HG02763 (cell line): Measurements from ENCODE around the gene GYG1.
"Not testable (repeated sequence)": the region's sequence is repeated elsewhere in the genome, so short reads cannot be mapped to it uniquely, and the experiment has no call there.

ENCODE experiments used
- ATAC-seq: cut with Tn5 transposase; IDR thresholded peaks from one replicate; pipeline ENCODE4 v1.9.1; 2021; ENCODE audit warnings: mild to moderate bottlenecking, moderate library complexity; ENCODE audit not compliant: unreplicated experiment

The GYG1 gene

GRCh38 chr3:148981273-148981672 is 10.1 kb upstream of the GYG1 start:
- no peak for ATAC-seq

- ATAC-seq, result not testable (repeated sequence)
Measured at GRCh38 chr3:148987551-148987950, 3.8 kb upstream of the GYG1 start.

GRCh38 chr3:148990236-148990635 is 1.1 kb upstream of the GYG1 start:
- ATAC-seq, result no peak

GRCh38 chr3:148992027-148992634 is 791 bp downstream of the GYG1 start:
- peak; percentile 19 for ATAC-seq

- ATAC-seq, result no peak
Measured at GRCh38 chr3:148992635-148993255, 1.4 kb downstream of the GYG1 start.

GRCh38 chr3:148997623-148998022 is 6.3 kb downstream of the GYG1 start:
- no peak for ATAC-seq

GRCh38 chr3:148998297-148998696 is 7.0 kb downstream of the GYG1 start:
- ATAC-seq, result no peak

GRCh38 chr3:148998715-148999423 is 7.5 kb downstream of the GYG1 start:
- peak; percentile 42 for ATAC-seq

- ATAC-seq, result no peak
Measured at GRCh38 chr3:148999806-149000205, 8.5 kb downstream of the GYG1 start.

GRCh38 chr3:149000206-149000745 is 8.9 kb downstream of the GYG1 start:
- no peak for ATAC-seq

GRCh38 chr3:149001727-149002126 is 10.4 kb downstream of the GYG1 start:
- no peak for ATAC-seq

- peak; percentile 77 for ATAC-seq
Measured at GRCh38 chr3:149003653-149004305, 12.4 kb downstream of the GYG1 start.

GRCh38 chr3:149004622-149005021 is 13.3 kb downstream of the GYG1 start:
- no peak for ATAC-seq

GRCh38 chr3:149005416-149005815 is 14.1 kb downstream of the GYG1 start:
- ATAC-seq, result no peak

- ATAC-seq, result no peak
Measured at GRCh38 chr3:149007567-149008257, 16.4 kb downstream of the GYG1 start.

GRCh38 chr3:149009732-149010131 is 18.4 kb downstream of the GYG1 start:
- ATAC-seq, result no peak

- ATAC-seq, result no peak
Measured at GRCh38 chr3:149010504-149010951, 19.2 kb downstream of the GYG1 start.

- ATAC-seq, result no peak
Measured at GRCh38 chr3:149010966-149011365, 19.6 kb downstream of the GYG1 start.

GRCh38 chr3:149011676-149012075 is 20.3 kb downstream of the GYG1 start:
- ATAC-seq, result no peak

GRCh38 chr3:149013726-149014125 is 22.4 kb downstream of the GYG1 start:
- ATAC-seq, result no peak

- no peak for ATAC-seq
Measured at GRCh38 chr3:149015393-149015792, 24.1 kb downstream of the GYG1 start.
